ENCODE results near the gene SLC6A13. TPM values are rescaled to one million over a fixed set of nuclear protein-coding genes. Genes with fewer than 3 reads are reported as not detected.

Gene SLC6A13
- total RNA-seq, 1 donor from 2014 or later, result 3.3 TPM

GRCh38 chr12:208813-209212 lies 53.8 kb downstream of the SLC6A13 start:
- ATAC-seq (ENCODE audit: poor library complexity) (no peak), DNase-seq (no peak)
- intact Hi-C loops (cut with DNase I), result no loop called here

- ATAC-seq (ENCODE audit: poor library complexity) (no peak), DNase-seq (no peak)
- intact Hi-C loops (cut with DNase I), result no loop called here
Observed at GRCh38 chr12:207804-208203, 54.8 kb downstream of the SLC6A13 start.

- no peak for DNase-seq
- intact Hi-C loops (cut with DNase I), result no loop called here
- ATAC-seq (ENCODE audit: poor library complexity), result no peak
Observed at GRCh38 chr12:206746-207440, 55.7 kb downstream of the SLC6A13 start.

- intact Hi-C loops (cut with DNase I), result no loop called here
- DNase-seq (no peak), ATAC-seq (ENCODE audit: poor library complexity) (no peak)
Observed at GRCh38 chr12:205026-205425, 57.6 kb downstream of the SLC6A13 start.

- ATAC-seq (ENCODE audit: poor library complexity) (no peak), DNase-seq (no peak)
- intact Hi-C loops (cut with DNase I), result no loop called here
Observed at GRCh38 chr12:204261-204678, 58.4 kb downstream of the SLC6A13 start.

- peak; percentile 61 for DNase-seq
- intact Hi-C loops (cut with DNase I), result no loop called here
- peak; percentile 89 for ATAC-seq (ENCODE audit: poor library complexity)
Observed at GRCh38 chr12:203462-204260, 59.0 kb downstream of the SLC6A13 start.

- DNase-seq, result no peak
Observed at GRCh38 chr12:203074-203461, 59.6 kb downstream of the SLC6A13 start.

GRCh38 chr12:202081-202731 lies 60.4 kb downstream of the SLC6A13 start:
- intact Hi-C loops (cut with DNase I), result no loop called here
- DNase-seq (peak; percentile 30), ATAC-seq (ENCODE audit: poor library complexity) (no peak)

More at GRCh38 chr12:203074-203461, 59.6 kb downstream of the SLC6A13 start:
- no peak for ATAC-seq (ENCODE audit: poor library complexity)
- intact Hi-C loops (cut with DNase I), result no loop called here

- no peak for ATAC-seq (ENCODE audit: poor library complexity)
- intact Hi-C loops (cut with DNase I), result no loop called here
- DNase-seq, result no peak
Observed at GRCh38 chr12:201361-201760, 61.3 kb downstream of the SLC6A13 start.

GRCh38 chr12:198705-199104 lies 63.9 kb downstream of the SLC6A13 start:
- intact Hi-C loops (cut with DNase I), result no loop called here
- ATAC-seq (ENCODE audit: poor library complexity) (no peak), DNase-seq (no peak)

GRCh38 chr12:197911-198695 lies 64.5 kb downstream of the SLC6A13 start:
- DNase-seq (no peak), ATAC-seq (ENCODE audit: poor library complexity) (no peak)
- intact Hi-C loops (cut with DNase I), result no loop called here

- ATAC-seq (ENCODE audit: poor library complexity), result no peak
- DNase-seq, result no peak
- intact Hi-C loops (cut with DNase I), result no loop called here
Observed at GRCh38 chr12:197347-197746, 65.3 kb downstream of the SLC6A13 start.

GRCh38 chr12:196436-196835 lies 66.2 kb downstream of the SLC6A13 start:
- no peak for DNase-seq
- ATAC-seq (ENCODE audit: poor library complexity), result no peak
- intact Hi-C loops (cut with DNase I), result no loop called here

- ATAC-seq (ENCODE audit: poor library complexity) (no peak), DNase-seq (no peak)
- intact Hi-C loops (cut with DNase I), result no loop called here
Observed at GRCh38 chr12:195951-196350, 66.7 kb downstream of the SLC6A13 start.

GRCh38 chr12:195156-195555 lies 67.5 kb downstream of the SLC6A13 start:
- DNase-seq (no peak), ATAC-seq (ENCODE audit: poor library complexity) (no peak)
- intact Hi-C loops (cut with DNase I), result no loop called here

GRCh38 chr12:194276-194675 lies 68.4 kb downstream of the SLC6A13 start:
- ATAC-seq (ENCODE audit: poor library complexity) (no peak), DNase-seq (no peak)
- intact Hi-C loops (cut with DNase I), result no loop called here

- no peak for ATAC-seq (ENCODE audit: poor library complexity)
- DNase-seq, result no peak
- intact Hi-C loops (cut with DNase I), result no loop called here
Observed at GRCh38 chr12:193261-193660, 69.4 kb downstream of the SLC6A13 start.

GRCh38 chr12:191541-191940 lies 71.1 kb downstream of the SLC6A13 start:
- no peak for ATAC-seq (ENCODE audit: poor library complexity)
- intact Hi-C loops (cut with DNase I), result no loop called here
- DNase-seq, result no peak

GRCh38 chr12:190881-191280 lies 71.8 kb downstream of the SLC6A13 start:
- intact Hi-C loops (cut with DNase I), result no loop called here
- ATAC-seq (ENCODE audit: poor library complexity) (no peak), DNase-seq (no peak)

Measured in Right ventricle myocardium superior (tissue), 1 donor.